Tibial nerve (tissue), 4 donors: ENCODE results near the gene TMEM140.

Experiments
- CTCF ChIP-seq, 5 experiments: fragments of 200-600 bp in 3 of 5; fragments of 450-650 bp in 2 of 5; sonication (generic) in 3 of 5; IDR thresholded peaks; one replicate each; pipeline ENCODE4 v1.5.1; 2016 to 2019; ENCODE audit warnings: antibody characterized with exemption in 5 of 5, mild to moderate bottlenecking in 3 of 5, moderate library complexity in 2 of 5
- EP300 ChIP-seq, 2 donors: sonication (generic); formaldehyde crosslinking; IDR thresholded peaks; one replicate each; pipeline ENCODE4 v1.6.1; 2017; ENCODE audit warnings: antibody characterized with exemption in 2 of 2, mild to moderate bottlenecking in 1 of 2

DNA sequence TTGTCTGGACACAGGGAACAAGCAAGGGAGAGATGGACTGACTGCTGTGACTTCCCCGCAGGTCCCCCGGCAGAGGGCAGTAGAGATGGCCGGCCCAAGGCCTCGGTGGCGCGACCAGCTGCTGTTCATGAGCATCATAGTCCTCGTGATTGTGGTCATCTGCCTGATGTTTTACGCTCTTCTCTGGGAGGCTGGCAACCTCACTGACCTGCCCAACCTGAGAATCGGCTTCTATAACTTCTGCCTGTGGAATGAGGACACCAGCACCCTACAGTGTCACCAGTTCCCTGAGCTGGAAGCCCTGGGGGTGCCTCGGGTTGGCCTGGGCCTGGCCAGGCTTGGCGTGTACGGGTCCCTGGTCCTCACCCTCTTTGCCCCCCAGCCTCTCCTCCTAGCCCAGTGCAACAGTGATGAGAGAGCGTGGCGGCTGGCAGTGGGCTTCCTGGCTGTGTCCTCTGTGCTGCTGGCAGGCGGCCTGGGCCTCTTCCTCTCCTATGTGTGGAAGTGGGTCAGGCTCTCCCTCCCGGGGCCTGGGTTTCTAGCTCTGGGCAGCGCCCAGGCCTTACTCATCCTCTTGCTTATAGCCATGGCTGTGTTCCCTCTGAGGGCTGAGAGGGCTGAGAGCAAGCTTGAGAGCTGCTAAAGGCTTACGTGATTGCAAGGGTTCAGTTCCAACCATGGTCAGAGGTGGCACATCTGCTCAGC lies 16.6 kb downstream of the TMEM140 start:
- no peak for TF ChIP-seq CTCF (IDR thresholded peaks at IDR 0.05)
- TF ChIP-seq EP300 (IDR thresholded peaks at IDR 0.05), result no peak
